Tibial nerve (tissue), 4 donors: ENCODE data around the gene RGL4. TPM values are rescaled to one million over a fixed set of nuclear protein-coding genes. Genes with fewer than 3 reads are reported as not detected.
"Not testable (repeated sequence)": the region's sequence is repeated elsewhere in the genome, so short reads cannot be mapped to it uniquely, and the experiment has no call there.

ENCODE experiments used
- DNase-seq, 2 donors: peaks; one replicate each; pipeline ENCODE4 v3.0.0-alpha.2; 2019; ENCODE audit warnings: low spot score in 2 of 2
- H3K27ac ChIP-seq, 4 donors: fragments of 200-600 bp; sonication (generic) in 3 of 4; one replicate each; pipeline ENCODE4 v1.5.1; 2017 to 2019; ENCODE audit warnings: mild to moderate bottlenecking in 1 of 4
- H3K27me3 ChIP-seq, 2 donors: fragments of 200-600 bp; sonication (generic) in 1 of 2; one replicate each; pipeline versions ENCODE4 v1.5.1 to v1.6.0; 2017 to 2019
- H3K36me3 ChIP-seq, 3 donors: fragments of 200-600 bp; sonication (generic); one replicate each; pipeline ENCODE4 v1.5.1; 2018 to 2019
- H3K4me1 ChIP-seq, 4 donors: fragments of 200-600 bp; sonication (generic) in 3 of 4; one replicate each; pipeline ENCODE4 v1.5.1; 2017 to 2019
- H3K4me3 ChIP-seq, 4 donors: fragments of 200-600 bp; sonication (generic) in 3 of 4; one replicate each; pipeline ENCODE4 v1.5.1; 2017 to 2019; ENCODE audit warnings: mild to moderate bottlenecking in 1 of 4, moderate library complexity in 1 of 4
- H3K9me3 ChIP-seq, 4 donors: fragments of 200-600 bp; sonication (generic) in 3 of 4; one replicate each; pipeline ENCODE4 v1.5.1; 2017 to 2019
- CTCF ChIP-seq, 5 experiments: fragments of 200-600 bp in 3 of 5; fragments of 450-650 bp in 2 of 5; sonication (generic) in 3 of 5; IDR thresholded peaks; one replicate each; pipeline ENCODE4 v1.5.1; 2016 to 2019; ENCODE audit warnings: antibody characterized with exemption in 5 of 5, mild to moderate bottlenecking in 3 of 5, moderate library complexity in 2 of 5
- EP300 ChIP-seq, 2 donors: sonication (generic); formaldehyde crosslinking; IDR thresholded peaks; one replicate each; pipeline ENCODE4 v1.6.1; 2017; ENCODE audit warnings: antibody characterized with exemption in 2 of 2, mild to moderate bottlenecking in 1 of 2
- POLR2A ChIP-seq, 2 donors: fragments of 450-650 bp; IDR thresholded peaks; one replicate each; pipeline ENCODE4 v1.6.1; 2017; ENCODE audit warnings: antibody characterized with exemption in 2 of 2, mild to moderate bottlenecking in 2 of 2, moderate library complexity in 2 of 2
- WGBS, 2 donors: methylation state at CpG; one replicate each; pipeline ENCODE4 v1.1.5; 2018; 5-methylcytosine and 5-hydroxymethylcytosine counted together
- total RNA-seq, 4 donors: library from RNA; depleted of rRNA; stranded (reverse); fragments of >200 nt; gene quantifications; one replicate each; pipeline ENCODE4 v1.1.0, GENCODE V29; 2016

Gene RGL4
- total RNA-seq, 4 donors from 2014 or later, result not detected

- peaks cover 0 to 5% (median 0%) of the 10 kb centered on the region in 4 donors for H3K4me1 ChIP-seq
- no peak for TF ChIP-seq POLR2A (IDR thresholded peaks at IDR 0.05)
- TF ChIP-seq CTCF (IDR thresholded peaks at IDR 0.05), result no peak
- no peak for TF ChIP-seq EP300 (IDR thresholded peaks at IDR 0.05)
- no peaks in the 10 kb centered on the region for H3K9me3 ChIP-seq
- H3K27ac ChIP-seq, result no peak overlapping the region
- no peak overlapping the region for H3K4me3 ChIP-seq
- WGBS, 2 donors, result 81 to 87% methylated on average over 7 of the region's 7 CpGs
- no peak for DNase-seq
- peaks cover 0 to 44% (median 0%) of the 10 kb centered on the region in 3 donors for H3K36me3 ChIP-seq
- no peaks in the 10 kb centered on the region for H3K27me3 ChIP-seq
Observed at GRCh38 chr22:23673050-23673620, 17.7 kb upstream of the RGL4 start.

- Histone ChIP-seq H3K27me3 (no peaks in the 10 kb centered on the region), H3K4me3 (no peak overlapping the region), H3K36me3 (peaks cover 0 to 44% (median 0%) of the 10 kb centered on the region in 3 donors), H3K4me1 (peaks cover 0 to 5% (median 0%) of the 10 kb centered on the region in 4 donors), H3K27ac (no peak overlapping the region), H3K9me3 (no peaks in the 10 kb centered on the region)
- whole genome bisulfite sequencing, 2 donors, result 72 to 83% methylated on average over 21 to 26 of the region's 26 CpGs
- TF ChIP-seq CTCF (IDR thresholded peaks at IDR 0.05), result no peak
- TF ChIP-seq POLR2A (IDR thresholded peaks at IDR 0.05), result no peak
- TF ChIP-seq EP300 (IDR thresholded peaks at IDR 0.05), result no peak
- no peak for DNase-seq
Observed at GRCh38 chr22:23673826-23674690, 16.8 kb upstream of the RGL4 start.

- not testable (repeated sequence) for DNase-seq, H3K9me3 ChIP-seq, H3K4me3 ChIP-seq, H3K4me1 ChIP-seq, H3K27ac ChIP-seq, H3K27me3 ChIP-seq
- peaks cover 0 to 41% (median 0%) of the 10 kb centered on the region in 3 donors for H3K36me3 ChIP-seq
- WGBS, 2 donors, result 89 to 93% methylated on average over 6 of the region's 6 CpGs
Observed at GRCh38 chr22:23674886-23675501, 15.8 kb upstream of the RGL4 start.

- Histone ChIP-seq H3K27ac (no peak overlapping the region), H3K9me3 (no peaks in the 10 kb centered on the region), H3K4me1 (peaks cover 0 to 5% (median 0%) of the 10 kb centered on the region in 4 donors), H3K36me3 (peaks cover 0 to 41% (median 0%) of the 10 kb centered on the region in 3 donors), H3K4me3 (no peak overlapping the region), H3K27me3 (no peaks in the 10 kb centered on the region)
- WGBS, 2 donors, result 63 to 68% methylated on average over 12 to 13 of the region's 17 CpGs
- DNase-seq, result no peak
- no peak for TF ChIP-seq CTCF (IDR thresholded peaks at IDR 0.05)
- no peak for TF ChIP-seq POLR2A (IDR thresholded peaks at IDR 0.05)
- TF ChIP-seq EP300 (IDR thresholded peaks at IDR 0.05), result no peak
Observed at GRCh38 chr22:23675502-23676415, 15.1 kb upstream of the RGL4 start.

GRCh38 chr22:23676841-23677700, 13.7 kb upstream of the RGL4 start:
- H3K9me3 ChIP-seq, H3K4me1 ChIP-seq, H3K27me3 ChIP-seq, H3K4me3 ChIP-seq, DNase-seq, H3K27ac ChIP-seq: not testable (repeated sequence)
- 95 to 96% methylated on average over 9 to 11 of the region's 12 CpGs for whole genome bisulfite sequencing, 2 donors
- peaks cover 0 to 49% (median under 1%) of the 10 kb centered on the region in 3 donors for H3K36me3 ChIP-seq
